Measurements from ENCODE around the gene ATP6V0E2.

- TF ChIP-seq CTCF (IDR thresholded peaks at IDR 0.05) = no peak
- no peak for TF ChIP-seq POLR2A (IDR thresholded peaks at IDR 0.05)
Observed at GRCh38 chr7:149867762-149868622, 5.8 kb upstream of the ATP6V0E2 start.
